ENCODE measurements around the gene SCN4B.
A peak's percentile ranks its signal among the peaks of the same experiment; 100 is the strongest.
"Not testable (repeated sequence)": the region's sequence is repeated elsewhere in the genome, so short reads cannot be mapped to it uniquely, and the experiment has no call there.

SCN4B gene

GRCh38 chr11:118152552-118153471 lies at the start of gene SCN4B:
Gene SCN4B (minus strand): TSS chr11:118152823. CDS start chr11:118152673, 150 bp downstream.
- peak; percentile 82 for DNase-seq

GRCh38 chr11:118201966-118202365 lies 49.3 kb upstream of the SCN4B start:
- no peak for DNase-seq

GRCh38 chr11:118200901-118201680 lies 48.5 kb upstream of the SCN4B start:
- no peak for DNase-seq

- no peak for DNase-seq
Measured at GRCh38 chr11:118200497-118200896, 47.9 kb upstream of the SCN4B start.

GRCh38 chr11:118199135-118199534 lies 46.5 kb upstream of the SCN4B start:
- no peak for DNase-seq

- peak; percentile 78 for DNase-seq
Measured at GRCh38 chr11:118198370-118198769, 45.7 kb upstream of the SCN4B start.

GRCh38 chr11:118194835-118195627 lies 42.4 kb upstream of the SCN4B start:
- peak; percentile 66 for DNase-seq

GRCh38 chr11:118193910-118194566 lies 41.4 kb upstream of the SCN4B start:
- no peak for DNase-seq

- DNase-seq = not testable (repeated sequence)
Measured at GRCh38 chr11:118192817-118193216, 40.2 kb upstream of the SCN4B start.

- DNase-seq = not testable (repeated sequence)
Measured at GRCh38 chr11:118190942-118191506, 38.4 kb upstream of the SCN4B start.

- no peak for DNase-seq
Measured at GRCh38 chr11:118186346-118187107, 33.9 kb upstream of the SCN4B start.

- DNase-seq = no peak
Measured at GRCh38 chr11:118184784-118185579, 32.4 kb upstream of the SCN4B start.

- not testable (repeated sequence) for DNase-seq
Measured at GRCh38 chr11:118183691-118184090, 31.1 kb upstream of the SCN4B start.

- peak; percentile 89 for DNase-seq
Measured at GRCh38 chr11:118180300-118180703, 27.7 kb upstream of the SCN4B start.

GRCh38 chr11:118176778-118177134 lies 24.1 kb upstream of the SCN4B start:
- no peak for DNase-seq

GRCh38 chr11:118175993-118176777 lies 23.6 kb upstream of the SCN4B start, which contains the start of gene SCN2B:
Gene SCN2B (minus strand): TSS chr11:118176639. CDS start chr11:118176431, 208 bp downstream.
- no peak for DNase-seq

- DNase-seq = no peak
Measured at GRCh38 chr11:118175031-118175992, 22.7 kb upstream of the SCN4B start.

- no peak for DNase-seq
Measured at GRCh38 chr11:118174006-118174567, 21.5 kb upstream of the SCN4B start.
